Stimulated activated CD4-positive, alpha-beta T cell treated with anti-CD3 and anti-CD28 coated beads, Interleukin-1b, Interleukin-23, amount 100 ng/mL, for 24 hours (primary cell): ENCODE measurements around the gene THADA.
"Not testable (repeated sequence)": the region's sequence is repeated elsewhere in the genome, so short reads cannot be mapped to it uniquely, and the experiment has no call there.

Experiments used
- DNase-seq, 4 experiments: peaks; one replicate each; pipeline ENCODE4 v3.0.0-alpha.2; 2020; ENCODE audit warnings: low read depth in 4 of 4, low spot score in 1 of 4

The THADA gene

DNA sequence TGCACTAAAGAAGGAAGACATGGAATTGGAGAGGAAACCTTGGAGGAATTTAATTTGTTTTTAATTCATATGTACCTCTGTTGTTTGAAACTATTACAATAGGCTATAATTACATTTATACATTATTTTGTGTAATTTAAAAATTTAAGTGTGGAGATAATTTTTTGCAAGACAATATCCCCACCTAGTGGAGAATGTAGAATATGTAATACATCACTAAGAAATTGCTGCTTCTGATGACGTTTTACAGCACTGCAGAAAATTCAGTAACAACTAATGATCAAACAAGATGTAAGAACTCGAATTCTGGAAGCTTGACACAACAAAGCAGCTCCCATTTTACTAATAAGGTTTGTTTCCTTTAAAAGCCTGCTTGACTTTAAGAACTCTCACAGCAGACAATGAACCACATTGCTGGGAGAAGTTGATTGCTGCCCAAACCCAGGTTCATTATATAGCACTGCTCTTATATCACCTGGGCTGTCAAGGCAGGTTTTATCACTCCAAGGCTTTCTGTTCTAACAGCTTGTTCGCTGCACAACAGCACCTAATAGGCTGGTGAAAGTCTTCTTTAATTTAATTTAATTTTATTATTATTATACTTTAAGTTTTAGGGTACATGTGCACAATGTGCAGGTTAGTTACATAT lies 53.4 kb downstream of the THADA start:
- DNase-seq = no peak

DNA sequence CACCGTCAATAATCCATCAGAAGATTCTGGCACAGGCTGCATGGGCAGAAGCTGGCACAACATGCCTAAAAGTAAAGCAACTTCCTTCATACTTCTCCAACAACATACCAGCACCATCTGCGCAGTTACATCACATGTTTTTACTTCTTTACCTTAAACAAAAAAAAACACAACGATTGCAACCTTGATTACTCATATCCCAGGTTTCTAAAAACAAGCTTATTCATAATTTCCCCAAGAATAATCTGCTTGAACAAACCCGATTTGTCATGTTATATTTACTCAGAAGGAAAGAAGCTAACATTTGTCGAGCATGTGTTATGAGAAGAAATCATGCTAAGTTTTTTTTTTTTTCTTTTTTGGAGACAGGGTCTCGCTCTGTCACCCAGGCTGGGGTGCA lies 54.7 kb downstream of the THADA start:
- DNase-seq = no peak

DNA sequence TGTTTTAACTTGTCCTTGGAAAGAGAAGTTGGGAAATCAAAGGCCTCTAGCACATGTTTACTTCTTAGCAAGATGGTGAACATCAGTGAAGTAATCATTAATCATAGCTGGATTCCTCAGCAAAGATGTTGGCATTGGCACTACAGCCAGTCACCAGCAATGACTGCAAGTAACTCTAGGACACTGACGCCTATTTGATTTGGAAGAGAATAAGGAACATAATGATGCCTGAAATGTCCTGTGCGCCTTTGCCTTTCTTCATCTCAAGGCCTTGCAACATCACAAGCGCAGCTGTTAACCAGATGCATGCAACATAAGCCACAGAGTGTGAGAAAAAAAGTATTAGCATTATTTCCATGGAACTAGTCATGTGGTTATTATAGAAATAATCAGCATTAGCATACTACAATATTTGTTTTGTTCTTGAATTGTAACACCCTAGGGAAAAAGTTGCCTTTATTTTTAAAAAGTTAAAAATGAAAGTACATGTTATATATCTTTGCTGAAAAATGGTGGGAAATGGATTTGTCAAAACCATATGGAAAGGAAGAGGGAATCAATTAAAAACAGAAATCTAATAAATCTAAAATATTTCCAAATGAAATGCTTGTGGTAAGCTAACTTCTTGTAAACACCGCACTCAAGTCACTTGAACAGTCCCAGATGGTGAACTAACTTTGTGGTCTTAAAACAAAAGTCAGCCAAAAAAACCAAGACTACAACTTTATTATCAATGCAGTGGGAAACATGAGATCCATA lies 55.6 kb downstream of the THADA start:
- DNase-seq = no peak

DNA sequence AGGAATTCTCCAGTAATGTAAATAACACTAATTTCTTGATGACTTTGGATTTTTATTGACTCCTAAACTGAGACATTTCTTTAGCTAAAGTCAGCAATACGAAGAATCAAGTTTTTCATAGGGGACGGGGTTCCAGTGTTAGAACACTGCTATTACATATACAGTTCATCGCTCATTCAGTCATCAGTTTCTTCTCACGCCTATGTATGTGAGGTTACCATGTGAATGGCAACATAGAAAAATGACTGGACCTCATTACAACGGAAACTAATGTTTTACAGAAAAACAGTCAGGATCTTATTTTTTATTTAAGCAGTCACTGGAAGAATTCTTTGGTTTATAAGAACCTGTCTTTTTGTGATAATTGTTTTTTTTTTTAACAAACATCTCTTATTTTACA lies 56.4 kb downstream of the THADA start:
- DNase-seq = no peak

DNA sequence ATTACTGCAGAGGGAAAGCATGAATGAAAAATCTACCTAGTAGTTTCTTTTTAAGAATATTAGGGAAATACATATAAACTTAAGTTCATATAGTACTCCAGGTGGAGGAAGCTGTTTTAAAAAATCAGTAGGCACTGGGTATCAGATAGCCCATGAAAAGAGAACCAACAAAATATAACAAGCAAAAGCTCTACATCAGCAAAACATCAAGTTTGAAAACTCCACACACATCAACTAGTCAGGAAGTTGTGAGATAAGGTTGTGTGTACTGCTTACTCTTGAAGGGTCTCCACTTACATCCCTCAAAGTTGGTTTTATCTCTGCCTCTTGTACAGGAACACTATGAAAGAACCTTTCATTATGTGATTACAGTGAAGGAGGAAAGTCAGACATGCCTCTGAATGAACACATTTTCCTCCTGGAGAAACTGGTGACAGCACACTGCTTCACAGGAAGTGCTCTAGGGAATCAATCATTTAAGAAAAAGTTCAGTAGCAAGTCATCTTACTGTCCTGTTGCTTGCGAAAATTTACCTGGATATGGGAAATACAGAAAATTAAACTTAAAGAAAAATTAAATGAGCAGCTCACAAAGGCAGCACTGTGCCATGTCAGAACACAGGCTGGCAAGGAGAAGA lies 57.7 kb downstream of the THADA start:
- DNase-seq = no peak

DNA sequence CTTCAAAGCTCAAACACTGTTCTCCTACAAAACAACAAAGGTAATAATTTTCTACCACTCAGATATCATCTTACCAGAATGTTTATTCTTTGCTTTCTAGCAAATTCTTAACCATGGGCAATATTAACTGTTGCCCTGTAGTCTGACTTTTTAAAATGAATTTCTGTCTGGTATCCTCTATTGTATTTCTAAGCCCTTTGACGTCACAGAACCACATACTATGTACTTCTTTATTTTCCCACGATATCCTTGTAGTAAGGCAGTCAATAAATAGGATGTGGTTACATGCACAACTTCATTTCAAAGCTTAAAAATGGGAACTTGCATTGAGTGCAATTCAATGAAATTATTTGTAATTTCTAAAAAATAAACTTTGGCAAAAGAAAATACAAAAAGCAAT lies 58.7 kb downstream of the THADA start:
- DNase-seq = no peak

DNA sequence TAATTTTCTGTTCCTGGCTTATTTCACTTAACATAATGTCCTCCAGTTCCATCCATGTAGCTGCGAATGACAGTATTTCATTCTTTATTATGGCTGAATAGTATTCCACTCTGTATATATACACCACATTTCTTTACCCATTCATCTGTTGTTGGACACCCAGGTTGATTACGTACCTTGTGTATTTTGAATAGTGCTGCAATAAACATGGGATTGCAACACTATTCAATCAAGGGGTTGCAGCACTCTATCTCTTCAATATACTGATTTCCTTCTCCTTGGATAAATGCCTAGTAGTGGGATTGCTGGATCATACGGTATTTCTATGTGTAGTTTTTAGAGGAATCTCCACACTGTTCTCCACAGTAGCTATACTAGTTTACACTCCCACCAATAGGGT lies 61.3 kb downstream of the THADA start:
- DNase-seq = no peak

DNA sequence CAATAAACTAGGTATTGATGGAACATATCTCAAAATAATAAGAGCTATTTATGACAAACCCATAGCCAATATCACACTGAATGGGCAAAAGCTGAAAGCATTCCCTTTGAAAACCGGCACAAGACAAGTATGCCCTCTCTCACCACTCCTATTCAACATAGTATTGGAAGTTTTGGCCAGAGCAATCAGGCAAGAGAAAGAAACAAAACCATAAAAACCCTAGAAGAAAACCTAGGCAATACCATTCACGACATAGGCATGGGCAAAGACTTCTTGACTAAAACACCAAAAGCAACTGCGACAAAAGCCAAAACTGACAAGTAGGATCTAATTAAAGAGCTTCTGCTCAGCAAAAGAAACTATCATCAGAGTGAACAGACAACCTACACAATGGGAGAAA lies 63.3 kb downstream of the THADA start:
- DNase-seq = not testable (repeated sequence)

DNA sequence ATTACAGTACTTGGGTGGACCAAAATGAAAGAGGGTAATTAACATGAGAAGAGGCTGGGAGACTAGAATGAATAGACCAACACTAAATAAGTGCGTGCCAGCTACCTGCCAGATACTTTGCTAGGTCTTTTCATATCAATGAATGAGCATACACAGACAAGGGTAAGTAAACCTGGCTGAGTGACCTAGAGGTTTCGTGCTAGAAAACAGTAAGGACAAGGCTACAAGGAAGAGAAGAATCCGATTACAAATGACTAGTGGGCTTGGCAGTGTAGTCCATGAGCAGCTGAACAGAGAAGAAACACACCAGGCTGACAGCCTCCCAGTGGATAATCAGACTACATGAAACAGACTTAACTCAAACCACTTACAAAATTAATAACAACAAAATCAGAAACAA lies 64.6 kb downstream of the THADA start:
- no peak for DNase-seq

DNA sequence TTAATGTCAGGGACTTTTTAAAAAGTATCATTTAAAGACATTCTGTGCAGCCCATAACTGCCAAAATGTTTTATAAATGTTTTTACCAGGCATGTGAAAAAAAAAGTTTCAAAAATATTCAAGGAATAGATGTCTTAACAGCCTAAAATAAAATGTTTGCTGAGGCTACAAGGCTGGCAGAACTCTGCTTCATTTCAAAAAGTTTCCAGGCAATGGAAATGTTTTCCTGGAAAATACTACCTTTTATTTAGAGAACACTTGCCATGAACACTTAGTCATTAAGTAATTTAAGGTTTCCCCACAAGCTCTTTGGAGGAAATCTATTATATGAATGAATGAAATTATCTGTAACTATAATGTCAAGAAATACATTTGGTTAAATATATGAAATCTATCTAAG lies 68.8 kb downstream of the THADA start:
- DNase-seq = no peak

DNA sequence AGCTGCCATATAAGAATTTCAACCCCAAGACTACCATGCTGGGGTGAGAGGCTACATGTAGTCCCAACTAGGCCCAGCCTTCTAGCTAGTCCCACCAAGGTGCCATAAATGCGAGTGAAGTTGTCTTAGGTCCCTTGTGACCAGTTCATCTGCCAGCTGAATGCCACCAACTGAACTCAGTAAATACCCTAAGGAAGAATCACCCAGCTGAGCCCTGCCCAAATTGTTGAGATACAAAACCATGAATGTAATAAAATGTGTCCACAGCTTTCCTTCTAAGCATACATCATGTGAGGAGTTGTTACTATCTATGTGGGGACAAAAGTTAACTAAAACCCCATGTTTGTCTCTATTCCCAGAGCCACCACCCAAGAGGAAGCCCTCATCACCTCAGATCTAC lies 70.3 kb downstream of the THADA start:
- DNase-seq = no peak

DNA sequence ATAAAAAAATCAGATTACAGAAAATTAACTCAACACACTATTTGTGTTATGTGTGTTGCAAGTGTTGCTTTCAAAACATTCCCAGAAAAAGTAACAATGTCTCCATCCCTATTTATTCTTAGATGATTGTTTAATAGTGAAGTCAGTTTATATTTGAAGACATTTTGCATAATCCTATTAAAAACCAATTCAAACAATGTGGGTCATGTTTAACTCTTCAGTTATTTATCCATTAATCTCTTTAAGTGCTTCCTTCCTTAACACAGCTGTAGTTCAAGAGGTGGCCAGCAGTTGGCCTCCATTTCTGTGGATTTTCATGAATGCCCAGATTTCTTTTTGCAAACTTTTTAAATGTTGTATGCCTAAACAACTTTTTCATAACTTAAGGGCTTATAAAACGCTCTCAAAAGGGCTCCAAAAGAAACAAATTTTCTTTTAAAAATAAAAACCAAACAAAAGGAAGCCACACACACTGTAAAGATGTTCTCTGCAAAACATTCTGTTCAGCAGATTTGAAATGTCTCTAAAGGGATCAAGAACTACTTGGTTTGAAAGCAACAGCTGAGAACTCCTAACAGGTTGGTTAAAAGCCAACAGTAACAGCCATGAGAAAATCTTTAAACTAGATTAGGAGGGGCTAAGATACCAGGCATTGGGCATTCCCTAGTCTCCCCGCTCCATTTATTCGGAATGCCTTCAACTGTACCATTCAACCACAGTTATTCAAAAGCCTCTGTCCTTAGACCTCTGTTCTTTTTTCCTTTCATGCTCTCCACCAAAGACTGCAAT lies 71.5 kb downstream of the THADA start:
- DNase-seq = no peak

DNA sequence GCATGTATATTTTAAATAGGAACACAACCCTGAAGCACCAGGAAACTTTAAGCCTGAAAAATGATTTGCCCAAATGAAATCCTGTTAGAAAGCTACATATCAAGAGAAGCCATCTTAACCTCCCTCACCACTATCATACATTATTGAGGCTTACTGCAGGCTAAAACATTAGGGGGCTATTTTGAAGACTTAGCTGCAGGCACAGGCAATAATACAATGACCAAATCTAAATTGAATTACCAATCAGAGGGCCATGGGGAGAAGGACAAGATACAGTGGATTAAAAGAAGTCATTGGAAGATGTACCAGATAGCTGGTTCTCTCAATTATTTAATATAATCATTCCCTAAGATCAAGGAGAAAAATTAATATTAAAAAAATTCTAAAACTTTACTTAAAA lies 73.7 kb downstream of the THADA start:
- no peak for DNase-seq

DNA sequence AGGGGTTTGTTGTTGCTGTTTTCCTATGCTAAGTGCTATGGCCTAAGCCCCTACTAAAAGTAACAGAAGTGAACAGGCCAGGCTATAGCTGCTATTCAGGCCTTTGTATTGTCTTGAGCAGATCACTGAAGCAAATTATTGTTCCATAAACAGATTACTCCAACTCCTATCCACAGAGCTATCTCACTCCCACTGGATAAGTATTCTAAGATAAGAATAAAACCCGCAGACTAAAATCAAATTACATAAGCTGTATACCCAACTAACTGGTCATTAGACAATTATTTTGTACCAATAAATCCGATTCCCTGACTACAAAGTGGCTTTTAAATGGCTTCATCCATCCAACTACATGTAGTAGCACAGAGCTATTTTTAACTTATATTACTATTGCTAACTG lies 74.3 kb downstream of the THADA start:
- no peak for DNase-seq

DNA sequence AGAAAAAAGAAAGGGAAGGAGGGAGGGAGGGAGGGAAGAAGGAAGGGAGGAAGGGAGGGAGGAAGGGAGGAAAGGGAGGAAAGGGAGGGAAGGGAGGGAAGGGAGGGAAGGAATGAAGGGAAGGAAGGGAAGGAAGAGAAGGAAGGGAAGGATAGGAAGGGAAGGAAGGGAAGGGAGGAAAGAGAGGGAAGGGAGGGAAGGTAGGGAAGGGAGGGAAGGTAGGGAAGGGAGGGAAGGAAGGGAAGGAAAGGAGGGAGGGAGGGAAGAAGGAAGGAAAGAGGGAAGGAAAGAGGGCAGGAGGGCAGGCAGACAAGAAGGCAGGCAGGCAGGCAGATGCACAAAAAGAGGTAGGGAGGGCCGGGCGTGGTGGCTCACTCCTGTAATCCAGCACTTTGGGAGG lies 74.9 kb downstream of the THADA start:
- no peak for DNase-seq

DNA sequence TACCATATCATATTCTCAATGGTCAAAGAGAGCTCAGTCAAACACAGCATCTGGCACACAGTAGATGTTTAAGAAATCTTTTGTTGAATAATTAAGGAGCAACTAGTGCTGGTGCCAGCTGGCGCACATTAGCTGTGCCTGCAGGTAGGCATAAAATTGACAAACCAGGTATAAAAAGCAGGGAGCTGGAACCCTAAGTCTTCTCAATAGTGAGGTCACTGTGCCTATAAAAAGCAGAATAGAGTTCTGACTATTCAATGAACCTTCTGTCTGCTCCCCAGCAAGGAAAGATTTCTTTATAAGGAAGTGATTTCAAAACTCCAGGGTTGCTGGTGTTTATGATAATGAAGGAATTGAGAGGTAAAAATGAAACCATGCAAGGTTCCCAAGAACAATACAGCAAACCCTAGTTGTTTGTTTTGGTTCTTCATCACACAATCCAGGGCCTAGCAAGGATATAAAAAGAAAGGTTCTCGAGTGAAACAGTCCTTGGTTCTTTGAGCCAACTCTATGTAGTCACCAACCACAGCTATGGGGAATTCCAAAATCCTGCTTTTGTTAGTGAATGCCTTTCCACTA lies 76.1 kb downstream of the THADA start:
- DNase-seq = no peak

DNA sequence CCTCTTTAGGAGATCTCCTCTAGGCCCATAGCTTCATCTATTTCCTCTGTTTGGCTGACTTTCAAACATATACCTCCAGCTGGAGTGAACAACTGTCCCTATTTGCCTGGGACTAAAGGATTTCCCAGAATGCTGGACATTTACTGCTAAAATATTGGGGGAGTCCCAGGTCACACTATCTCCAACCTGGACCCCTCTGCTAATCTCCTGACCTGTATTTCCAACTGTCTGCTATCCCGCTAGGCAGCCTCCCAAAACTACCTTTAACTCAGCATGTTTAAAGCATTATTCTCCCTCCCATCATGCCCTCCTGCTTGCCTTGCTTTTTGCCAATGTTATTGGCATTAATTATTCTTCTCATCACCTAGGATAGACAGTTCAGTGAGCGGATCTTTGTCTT lies 77.1 kb downstream of the THADA start:
- no peak for DNase-seq

DNA sequence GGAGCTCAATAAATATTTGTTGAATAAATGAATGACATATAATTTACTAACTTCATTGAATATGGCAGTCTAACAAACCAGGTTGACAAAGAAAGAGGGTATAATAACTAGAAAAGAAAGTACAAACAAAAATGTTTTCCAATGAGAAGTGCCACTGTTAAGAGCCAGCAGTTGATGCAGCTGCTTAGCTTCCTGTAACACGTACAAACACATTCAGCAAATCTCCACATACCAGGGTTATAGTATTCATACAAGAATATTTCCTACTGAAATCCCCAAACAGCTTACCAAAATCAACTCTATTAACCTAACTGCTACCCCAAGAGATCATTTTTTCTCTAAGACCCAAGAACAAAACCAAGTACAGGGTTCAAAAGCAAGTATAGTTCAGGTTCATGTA lies 77.7 kb downstream of the THADA start:
- no peak for DNase-seq

DNA sequence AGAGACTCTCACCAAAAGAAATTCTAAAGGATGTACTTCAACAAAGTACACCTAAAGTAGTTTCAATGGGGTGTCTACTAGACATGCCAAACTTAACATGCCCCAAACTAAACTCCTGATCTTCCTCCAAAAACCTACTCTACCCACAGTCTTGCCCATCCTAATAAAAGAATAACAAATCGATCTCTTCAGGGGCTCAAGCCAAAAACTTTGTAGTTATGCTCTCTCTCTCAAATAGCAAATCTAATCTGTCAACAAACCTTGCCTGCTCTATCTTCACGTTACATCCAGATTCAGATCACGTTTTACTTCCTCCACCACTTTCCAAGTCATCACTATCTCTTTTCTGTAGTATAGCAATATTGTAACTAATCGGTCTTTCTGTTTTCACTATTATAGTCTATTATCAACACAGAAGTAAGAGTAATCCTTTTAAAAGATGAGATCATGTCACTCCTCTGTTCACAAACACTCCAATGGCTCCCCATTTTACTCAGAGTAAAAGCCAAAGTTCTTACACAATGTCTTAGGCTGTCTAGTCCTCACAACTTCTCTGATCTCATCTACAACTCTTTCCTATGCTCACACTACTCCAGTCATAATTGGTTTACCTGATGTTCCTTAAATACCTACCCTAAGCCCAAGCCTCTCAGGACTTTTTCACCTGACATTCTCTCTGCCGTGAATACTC lies 79.9 kb downstream of the THADA start:
- DNase-seq = no peak

DNA sequence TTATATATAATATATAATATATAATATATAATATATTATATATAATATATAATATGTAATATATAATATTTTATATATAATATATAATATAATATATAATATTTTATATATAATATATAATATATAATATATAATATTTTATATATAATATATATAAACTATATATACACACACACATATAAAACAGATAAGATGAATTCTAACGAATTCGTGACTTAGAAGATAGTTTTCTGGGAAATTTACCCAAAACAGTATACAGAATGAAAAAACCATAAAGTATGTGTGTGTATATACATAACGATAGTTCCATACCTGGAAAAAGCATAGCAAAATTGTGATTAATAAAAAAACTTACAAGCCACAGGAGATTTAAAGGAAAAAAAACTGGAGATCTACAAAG lies 80.6 kb downstream of the THADA start:
- DNase-seq = no peak

DNA sequence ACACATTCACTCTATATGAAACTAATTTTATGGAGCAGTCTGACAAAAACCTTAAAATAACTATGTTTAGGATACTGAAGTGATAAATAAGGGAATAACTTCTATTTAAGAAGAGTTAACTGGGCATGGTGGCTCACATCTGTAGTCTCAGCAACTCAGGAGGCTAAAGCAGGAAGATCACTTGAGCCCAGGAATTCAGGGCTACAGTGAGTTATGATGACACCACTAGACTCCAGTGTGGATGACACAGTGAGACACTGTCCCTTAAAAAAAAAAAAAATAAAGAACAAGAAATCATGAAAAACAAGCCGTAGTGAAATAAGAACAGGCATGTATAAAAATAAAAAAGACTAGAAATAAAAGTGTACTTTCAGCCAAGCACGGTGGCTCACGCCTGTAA lies 82.0 kb downstream of the THADA start:
- DNase-seq = no peak
